H9 (cell line): ENCODE data around the gene RNF208. TPM values are rescaled to one million over a fixed set of nuclear protein-coding genes. Genes with fewer than 3 reads are reported as not detected.

Experiments used
- DNase-seq: peaks from one replicate; pipeline ENCODE4 v3.0.0-alpha.2; 2017
- H2AFZ ChIP-seq: one replicate; pipeline ENCODE4 v1.6.1; 2013; ENCODE audit warnings: mild to moderate bottlenecking, low read length, control low read depth, moderate library complexity
- H2AK5ac ChIP-seq: 2 replicates; pipeline ENCODE4 v1.6.1; 2013; ENCODE audit warnings: low read length, control low read depth, mixed read lengths; ENCODE audit not compliant: insufficient read length
- H2BK120ac ChIP-seq: one replicate; pipeline ENCODE4 v1.6.1; 2013; ENCODE audit warnings: low read depth, mild to moderate bottlenecking, low read length, control low read depth, inconsistent platforms; ENCODE audit not compliant: poor library complexity, severe bottlenecking
- H2BK12ac ChIP-seq: 2 replicates; pipeline ENCODE4 v1.6.1; 2013; ENCODE audit warnings: low read length, control low read depth, mixed read lengths, low read depth; ENCODE audit not compliant: insufficient read length
- H2BK15ac ChIP-seq: 2 replicates; pipeline ENCODE4 v1.6.1; 2013; ENCODE audit warnings: low read depth, low read length, control low read depth
- H2BK20ac ChIP-seq: one replicate; pipeline ENCODE4 v1.6.1; 2013; ENCODE audit warnings: low read depth, mild to moderate bottlenecking, low read length, control low read depth, inconsistent platforms; ENCODE audit not compliant: poor library complexity, severe bottlenecking
- H2BK5ac ChIP-seq: 2 replicates; pipeline ENCODE4 v1.6.1; 2013; ENCODE audit warnings: low read length, control low read depth, mixed read lengths; ENCODE audit not compliant: insufficient read length
- H3K14ac ChIP-seq: 2 replicates; pipeline ENCODE4 v1.6.1; 2013; ENCODE audit warnings: low read length, control low read depth; ENCODE audit not compliant: insufficient read depth
- H3K18ac ChIP-seq: 2 replicates; pipeline ENCODE4 v1.6.1; 2013; ENCODE audit warnings: low read depth, mild to moderate bottlenecking, mixed read lengths, low read length, control low read depth; ENCODE audit not compliant: insufficient read length
- H3K23ac ChIP-seq: 2 replicates; pipeline ENCODE4 v1.6.1; 2013; ENCODE audit warnings: low read length, control low read depth, mixed read lengths, low read depth; ENCODE audit not compliant: insufficient read length
- H3K23me2 ChIP-seq: 2 replicates; pipeline ENCODE4 v1.6.1; 2013; ENCODE audit warnings: low read depth, mild to moderate bottlenecking, mixed read lengths, low read length, control low read depth; ENCODE audit not compliant: insufficient read length, poor library complexity, severe bottlenecking
- H3K27ac ChIP-seq: 2 replicates; pipeline ENCODE4 v1.5.1; 2013; ENCODE audit warnings: low read length, control low read depth, mixed read lengths, low read depth; ENCODE audit not compliant: insufficient read length
- H3K27me3 ChIP-seq: 2 replicates; pipeline ENCODE4 v1.6.1; 2013; ENCODE audit warnings: low read length, control low read depth, inconsistent platforms; ENCODE audit not compliant: insufficient read depth
- H3K4ac ChIP-seq: 2 replicates; pipeline ENCODE4 v1.6.1; 2013; ENCODE audit warnings: low read depth, mild to moderate bottlenecking, control low read depth, inconsistent platforms, low read length, moderate library complexity
- H3K4me1 ChIP-seq: 2 replicates; pipeline ENCODE4 v1.6.1; 2013; ENCODE audit warnings: low read length, control low read depth, inconsistent platforms; ENCODE audit not compliant: insufficient read depth
- H3K4me2 ChIP-seq: 2 replicates; pipeline ENCODE4 v1.6.1; 2013; ENCODE audit warnings: low read length, control low read depth, mixed read lengths; ENCODE audit not compliant: insufficient read length, insufficient read depth
- H3K56ac ChIP-seq: 2 replicates; pipeline ENCODE4 v1.6.1; 2013; ENCODE audit warnings: low read depth, mild to moderate bottlenecking, mixed read lengths, low read length, control low read depth; ENCODE audit not compliant: insufficient read length
- H3K79me1 ChIP-seq: 2 replicates; pipeline ENCODE4 v1.6.1; 2013; ENCODE audit warnings: low read depth, mild to moderate bottlenecking, moderate library complexity, low read length, control low read depth, inconsistent platforms; ENCODE audit not compliant: insufficient read depth, poor library complexity, severe bottlenecking
- H3K79me2 ChIP-seq: 2 replicates; pipeline ENCODE4 v1.6.1; 2013; ENCODE audit warnings: low read length, control low read depth, inconsistent platforms; ENCODE audit not compliant: insufficient read depth
- H3K9ac ChIP-seq: 2 replicates; pipeline ENCODE4 v1.6.1; 2013; ENCODE audit warnings: low read length, control low read depth, mixed read lengths; ENCODE audit not compliant: insufficient read length; ENCODE audit errors: extremely low read depth
- H3K9me3 ChIP-seq: one replicate; pipeline ENCODE4 v1.6.1; 2013; ENCODE audit warnings: low read depth, low read length, inconsistent platforms; ENCODE audit not compliant: control insufficient read depth
- H3T11ph ChIP-seq: one replicate; pipeline ENCODE4 v1.6.1; 2013; ENCODE audit warnings: mild to moderate bottlenecking, low read length, control low read depth, inconsistent platforms
- H4K20me1 ChIP-seq: one replicate; pipeline ENCODE4 v1.6.1; 2013; ENCODE audit not compliant: control insufficient read depth, insufficient read length, insufficient read depth
- H4K5ac ChIP-seq: 2 replicates; pipeline ENCODE4 v1.6.1; 2013; ENCODE audit warnings: low read depth, mild to moderate bottlenecking, mixed read lengths, low read length, control low read depth; ENCODE audit not compliant: insufficient read length
- H4K8ac ChIP-seq: replicated peaks from 2 replicates; pipeline ENCODE4 v1.6.1; 2013; ENCODE audit warnings: low read length, control low read depth, mixed read lengths, low read depth; ENCODE audit not compliant: insufficient read length
- H4K91ac ChIP-seq: 2 replicates; pipeline ENCODE4 v1.6.1; 2013; ENCODE audit warnings: low read depth, mild to moderate bottlenecking, moderate library complexity, mixed read lengths, low read length, control low read depth; ENCODE audit not compliant: insufficient read length
- H3K27ac Mint-ChIP-seq, 3 experiments: 2 replicates in 2 of 3; 3 replicates in 1 of 3; pipeline ENCODE4 v1.8.0; 2020 to 2021; ENCODE audit warnings: mixed read lengths in 3 of 3, mild to moderate bottlenecking in 1 of 3, moderate library complexity in 1 of 3
- H3K27me3 Mint-ChIP-seq: 2 replicates; pipeline ENCODE4 v1.8.0; 2021; ENCODE audit warnings: low read depth, mild to moderate bottlenecking, moderate library complexity, mixed read lengths
- H3K36me3 Mint-ChIP-seq, 3 experiments: 2 replicates in 2 of 3; 3 replicates in 1 of 3; pipeline ENCODE4 v1.8.0; 2020 to 2021; ENCODE audit warnings: low read depth in 3 of 3, mixed read lengths in 3 of 3; ENCODE audit not compliant: insufficient read depth in 1 of 3
- H3K4me1 Mint-ChIP-seq, 2 experiments: 2 replicates each; pipeline ENCODE4 v1.8.0; 2020; ENCODE audit warnings: mixed read lengths in 2 of 2
- H3K4me3 Mint-ChIP-seq, 2 experiments: 2 replicates in 1 of 2; 3 replicates in 1 of 2; pipeline ENCODE4 v1.8.0; 2020 to 2021; ENCODE audit warnings: mild to moderate bottlenecking in 2 of 2, mixed read lengths in 2 of 2, moderate library complexity in 1 of 2
- H3K9me3 Mint-ChIP-seq, 2 experiments: 2 replicates in 1 of 2; 3 replicates in 1 of 2; pipeline ENCODE4 v1.8.0; 2020; ENCODE audit warnings: mild to moderate bottlenecking in 2 of 2, mixed read lengths in 2 of 2, moderate library complexity in 1 of 2
- CTCF ChIP-seq: fragments of 200-600 bp; sonication (generic); conservative IDR thresholded peaks from 3 replicates; pipeline ENCODE4 v1.8.0; 2021; ENCODE audit warnings: antibody characterized with exemption, mild to moderate bottlenecking
- WGBS: extraction: QIAGEN DNeasy Blood & Tissue Kit; methylation state at CpG from one replicate; pipeline ENCODE4 v1.1.7; 2013; ENCODE audit warnings: missing lambda C conversion rate, low lambda C conversion rate, mixed read lengths; ENCODE audit not compliant: insufficient read length; ENCODE audit errors: extremely low coverage; 5-methylcytosine and 5-hydroxymethylcytosine counted together
- total RNA-seq: library from RNA; stranded (reverse); gene quantifications from 2 replicates; pipeline ENCODE4 v1.2.1, GENCODE V29; 2021

RNF208 gene
- total RNA-seq, 1 experiment from 2014 or later: 7.7 TPM

GRCh38 chr9:137251490-137252268, 29.6 kb upstream of the RNF208 start:
- H3K9me3 ChIP-seq: no peaks in the 10 kb centered on the region
- no peak overlapping the region for H4K91ac ChIP-seq
- no peak overlapping the region for H2BK120ac ChIP-seq
- H3T11ph ChIP-seq: no peak overlapping the region
- peaks cover 6% of the 10 kb centered on the region; the same call in 1 of the 2 replicates for H3K79me2 ChIP-seq
- no peak overlapping the region for H4K8ac ChIP-seq
- Mint-ChIP-seq H3K9me3 (no peaks in the 10 kb centered on the region), H3K27me3 (peaks cover 29% of the 10 kb centered on the region), H3K4me1 (peaks cover 8 to 19% of the 10 kb centered on the region in 2 experiments), H3K4me3 (no peak overlapping the region), H3K36me3 (peaks cover 3 to 4% (median 4%) of the 10 kb centered on the region in 3 experiments; a peak in 4 of 7 replicates), H3K27ac (no peak overlapping the region)
- no peak overlapping the region for H2AFZ ChIP-seq
- no peak overlapping the region for H3K27ac ChIP-seq
- H3K14ac ChIP-seq: no peak overlapping the region; the same call in 1 of the 2 replicates
- no CpG with 5 or more reads among the region's 22 CpGs for WGBS
- no peak overlapping the region for H3K18ac ChIP-seq
- H3K79me1 ChIP-seq: peaks cover 3% of the 10 kb centered on the region
- H4K20me1 ChIP-seq: no peaks in the 10 kb centered on the region
- H3K23ac ChIP-seq: no peak overlapping the region
- DNase-seq: no peak
- H3K56ac ChIP-seq: no peak overlapping the region
- no peak overlapping the region for H2AK5ac ChIP-seq
- peaks cover 14% of the 10 kb centered on the region for H3K23me2 ChIP-seq
- no peak overlapping the region for H3K9ac ChIP-seq
- H2BK20ac ChIP-seq: no peak overlapping the region
- H2BK12ac ChIP-seq: no peak overlapping the region
- H3K4ac ChIP-seq: no peak overlapping the region
- H2BK15ac ChIP-seq: no peak overlapping the region
- no peak overlapping the region for H4K5ac ChIP-seq
- H3K27me3 ChIP-seq: no peaks in the 10 kb centered on the region
- H3K4me2 ChIP-seq: no peak overlapping the region
- H2BK5ac ChIP-seq: no peak overlapping the region
- TF ChIP-seq CTCF: no peak
- no peaks in the 10 kb centered on the region for H3K4me1 ChIP-seq
